Sigmoid colon (tissue), 7 donors: Measurements from ENCODE around the gene TSPEAR. TPM values are rescaled to one million over a fixed set of nuclear protein-coding genes. Genes with fewer than 3 reads are reported as not detected.

Experiments used
- DNase-seq: peaks from one replicate; pipeline ENCODE4 v3.0.0-alpha.2; 2019
- H3K27ac ChIP-seq, 4 donors: fragments of 200-600 bp; sonication (generic); one replicate each; pipeline ENCODE4 v1.5.1; 2016 to 2019; ENCODE audit warnings: mild to moderate bottlenecking in 1 of 4
- H3K27me3 ChIP-seq, 3 donors: fragments of 200-600 bp; sonication (generic); one replicate each; pipeline ENCODE4 v1.5.1; 2019; ENCODE audit warnings: mild to moderate bottlenecking in 1 of 3
- H3K36me3 ChIP-seq, 4 donors: fragments of 200-600 bp; sonication (generic); one replicate each; pipeline ENCODE4 v1.5.1; 2016 to 2019
- H3K4me1 ChIP-seq, 4 donors: fragments of 200-600 bp; sonication (generic); one replicate each; pipeline ENCODE4 v1.5.1; 2017 to 2019
- H3K4me3 ChIP-seq, 4 donors: fragments of 200-600 bp; sonication (generic); one replicate each; pipeline ENCODE4 v1.5.1; 2017 to 2019; ENCODE audit warnings: mild to moderate bottlenecking in 2 of 4, moderate library complexity in 1 of 4
- H3K9me3 ChIP-seq, 4 donors: fragments of 200-600 bp in 3 of 4; sonication (generic) in 3 of 4; one replicate each; pipeline versions ENCODE4 v1.5.1 to v1.6.1; 2013 to 2019
- EP300 ChIP-seq, 4 donors: sonication (generic); formaldehyde crosslinking; IDR thresholded peaks; one replicate each; pipeline ENCODE4 v1.6.1; 2017; ENCODE audit warnings: antibody characterized with exemption in 4 of 4
- POLR2A ChIP-seq, 2 donors: fragments of 450-650 bp; IDR thresholded peaks; one replicate each; pipeline ENCODE4 v1.6.1; 2016; ENCODE audit warnings: antibody characterized with exemption in 2 of 2, mild to moderate bottlenecking in 2 of 2, moderate library complexity in 2 of 2
- POLR2AphosphoS5 ChIP-seq, 4 donors: sonication (generic); formaldehyde crosslinking; IDR thresholded peaks; one replicate each; pipeline ENCODE4 v1.6.1; 2017; ENCODE audit warnings: antibody characterized with exemption in 4 of 4
- WGBS, 2 donors: extraction: QIAGEN DNeasy Blood & Tissue Kit; methylation state at CpG; one replicate each; pipeline ENCODE4 v1.1.7; 2013; 5-methylcytosine and 5-hydroxymethylcytosine counted together
- intact Hi-C: fragments of 100-400 bp; cut with DNase I; formaldehyde crosslinking; loops from one replicate; pipeline ENCODE4 v1.15.1; 2023
- polyA plus RNA-seq, 3 donors: library from polyadenylated mRNA; stranded (reverse); fragments of 200-250 nt; gene quantifications; one replicate each; pipeline ENCODE4 v1.2.3, GENCODE V29; 2013
- total RNA-seq, 4 donors: library from RNA; depleted of rRNA; stranded (reverse); fragments of >200 nt; gene quantifications; one replicate each; pipeline ENCODE4 v1.1.0, GENCODE V29; 2016
- TF ChIP-seq, protein P1 (sequence below), 4 experiments: fragments of 450-650 bp in 3 of 4; fragments of 200-600 bp in 1 of 4; IDR thresholded peaks; one replicate each; pipeline ENCODE4 v1.5.1; 2016 to 2019; ENCODE audit warnings: antibody characterized with exemption in 4 of 4, mild to moderate bottlenecking in 3 of 4, moderate library complexity in 2 of 4
- donor health status: healthy with polysubstance abuse.
- donor health status: Bipolar disorder and iron deficiency.
- donor health status: healthy.

TSPEAR gene
- total and polyA plus RNA-seq, 7 donors = under 0.01 to 0.20 TPM; not detected in 5

- Histone ChIP-seq H3K9me3 (no peaks in the 10 kb centered on the region), H3K36me3 (no peaks in the 10 kb centered on the region), H3K4me1 (peaks cover 0 to 9% (median 3%) of the 10 kb centered on the region in 4 donors), H3K27ac (no peak overlapping the region), H3K4me3 (no peak overlapping the region), H3K27me3 (peaks cover 0 to 10% (median 9%) of the 10 kb centered on the region in 3 donors)
- TF ChIP-seq, protein P1, sequence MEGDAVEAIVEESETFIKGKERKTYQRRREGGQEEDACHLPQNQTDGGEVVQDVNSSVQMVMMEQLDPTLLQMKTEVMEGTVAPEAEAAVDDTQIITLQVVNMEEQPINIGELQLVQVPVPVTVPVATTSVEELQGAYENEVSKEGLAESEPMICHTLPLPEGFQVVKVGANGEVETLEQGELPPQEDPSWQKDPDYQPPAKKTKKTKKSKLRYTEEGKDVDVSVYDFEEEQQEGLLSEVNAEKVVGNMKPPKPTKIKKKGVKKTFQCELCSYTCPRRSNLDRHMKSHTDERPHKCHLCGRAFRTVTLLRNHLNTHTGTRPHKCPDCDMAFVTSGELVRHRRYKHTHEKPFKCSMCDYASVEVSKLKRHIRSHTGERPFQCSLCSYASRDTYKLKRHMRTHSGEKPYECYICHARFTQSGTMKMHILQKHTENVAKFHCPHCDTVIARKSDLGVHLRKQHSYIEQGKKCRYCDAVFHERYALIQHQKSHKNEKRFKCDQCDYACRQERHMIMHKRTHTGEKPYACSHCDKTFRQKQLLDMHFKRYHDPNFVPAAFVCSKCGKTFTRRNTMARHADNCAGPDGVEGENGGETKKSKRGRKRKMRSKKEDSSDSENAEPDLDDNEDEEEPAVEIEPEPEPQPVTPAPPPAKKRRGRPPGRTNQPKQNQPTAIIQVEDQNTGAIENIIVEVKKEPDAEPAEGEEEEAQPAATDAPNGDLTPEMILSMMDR (IDR thresholded peaks at IDR 0.05) = no peak
- no peak for TF ChIP-seq EP300 (IDR thresholded peaks at IDR 0.05)
- TF ChIP-seq POLR2AphosphoS5 (IDR thresholded peaks at IDR 0.05) = no peak
- TF ChIP-seq POLR2A (IDR thresholded peaks at IDR 0.05) = no peak
- intact Hi-C loops = no loop called here
- no peak for DNase-seq
- WGBS, 2 donors = 84 to 87% methylated on average over 11 of the region's 11 CpGs
Observed at GRCh38 chr21:44514746-44515358, 196.5 kb downstream of the TSPEAR start.

DNA sequence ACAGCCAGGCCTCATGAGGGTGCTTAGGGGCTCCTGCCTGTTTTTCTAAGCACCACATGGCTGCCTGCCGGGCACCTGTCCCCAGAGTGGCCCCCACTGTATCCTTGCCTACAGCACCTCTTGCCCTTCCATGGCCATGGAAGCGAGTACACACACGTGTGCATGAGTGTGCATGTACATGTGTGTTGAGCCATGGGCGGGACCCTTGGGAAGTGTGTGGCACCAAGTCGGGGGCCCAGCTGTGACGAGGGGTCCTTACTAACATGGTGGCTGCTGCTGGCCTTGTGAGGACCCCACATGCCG lies 197.2 kb downstream of the TSPEAR start:
- intact Hi-C loops = no loop called here
- H3K4me3 ChIP-seq = no peak overlapping the region
- no peak for TF ChIP-seq POLR2AphosphoS5 (IDR thresholded peaks at IDR 0.05)
- TF ChIP-seq POLR2A (IDR thresholded peaks at IDR 0.05) = no peak
- TF ChIP-seq EP300 (IDR thresholded peaks at IDR 0.05) = no peak
- TF ChIP-seq, protein P1 (IDR thresholded peaks at IDR 0.05) = no peak
- H3K27ac ChIP-seq = no peak overlapping the region
- no peak for DNase-seq
- H3K27me3 ChIP-seq = peaks cover 0 to 17% (median 15%) of the 10 kb centered on the region in 3 donors
- no peaks in the 10 kb centered on the region for H3K36me3 ChIP-seq
- H3K9me3 ChIP-seq = no peaks in the 10 kb centered on the region
- WGBS, 2 donors = 89 to 94% methylated on average over 7 of the region's 7 CpGs
- peaks cover 0 to 9% (median 3%) of the 10 kb centered on the region in 4 donors for H3K4me1 ChIP-seq

- no peak for TF ChIP-seq POLR2A (IDR thresholded peaks at IDR 0.05)
- TF ChIP-seq, protein P1 (IDR thresholded peaks at IDR 0.05) = no peak
- TF ChIP-seq POLR2AphosphoS5 (IDR thresholded peaks at IDR 0.05) = no peak
- no peak for TF ChIP-seq EP300 (IDR thresholded peaks at IDR 0.05)
- Histone ChIP-seq H3K27ac (no peak overlapping the region), H3K27me3 (peaks cover 3 to 22% (median 15%) of the 10 kb centered on the region in 3 donors), H3K36me3 (no peaks in the 10 kb centered on the region), H3K4me1 (peaks cover 0 to 9% (median 3%) of the 10 kb centered on the region in 4 donors), H3K9me3 (no peaks in the 10 kb centered on the region), H3K4me3 (no peak overlapping the region)
- DNase-seq = no peak
- intact Hi-C loops = no loop called here
- 44 to 77% methylated on average over 15 of the region's 15 CpGs for WGBS, 2 donors
Observed at GRCh38 chr21:44513389-44514217, 197.8 kb downstream of the TSPEAR start.

GRCh38 chr21:44512496-44513388 lies 198.6 kb downstream of the TSPEAR start:
- peaks cover 0 to 9% (median 3%) of the 10 kb centered on the region in 4 donors for H3K4me1 ChIP-seq
- no peak for DNase-seq
- no peaks in the 10 kb centered on the region for H3K9me3 ChIP-seq
- no peak for TF ChIP-seq EP300 (IDR thresholded peaks at IDR 0.05)
- TF ChIP-seq POLR2AphosphoS5 (IDR thresholded peaks at IDR 0.05) = no peak
- TF ChIP-seq, protein P1 (IDR thresholded peaks at IDR 0.05) = no peak
- TF ChIP-seq POLR2A (IDR thresholded peaks at IDR 0.05) = no peak
- no peak overlapping the region for H3K4me3 ChIP-seq
- no peak overlapping the region for H3K27ac ChIP-seq
- 68 to 81% methylated on average over 21 of the region's 21 CpGs for WGBS, 2 donors
- intact Hi-C loops = no loop called here
- H3K27me3 ChIP-seq = peaks cover 3 to 27% (median 15%) of the 10 kb centered on the region in 3 donors
- no peaks in the 10 kb centered on the region for H3K36me3 ChIP-seq
